GM18867 (cell line): ENCODE data around the gene IRF7.
"Not testable (repeated sequence)": the region's sequence is repeated elsewhere in the genome, so short reads cannot be mapped to it uniquely, and the experiment has no call there.

Experiments used
- ATAC-seq: cut with Tn5 transposase; IDR thresholded peaks from one replicate; pipeline ENCODE4 v1.9.1; 2021; ENCODE audit warnings: mild to moderate bottlenecking, moderate library complexity; ENCODE audit not compliant: unreplicated experiment

The IRF7 gene

GRCh38 chr11:584287-584686 is 31.5 kb downstream of the IRF7 start:
- no peak for ATAC-seq

GRCh38 chr11:581752-582151 is 34.0 kb downstream of the IRF7 start:
- no peak for ATAC-seq

GRCh38 chr11:581342-581741 is 34.4 kb downstream of the IRF7 start:
- no peak for ATAC-seq

GRCh38 chr11:579830-580601 is 35.7 kb downstream of the IRF7 start:
- no peak for ATAC-seq

GRCh38 chr11:578276-579035 is 37.3 kb downstream of the IRF7 start:
- ATAC-seq = no peak

- no peak for ATAC-seq
Observed at GRCh38 chr11:577611-577894, 38.2 kb downstream of the IRF7 start.

GRCh38 chr11:576811-577610 is 38.7 kb downstream of the IRF7 start:
- no peak for ATAC-seq

GRCh38 chr11:575996-576768 is 39.6 kb downstream of the IRF7 start, which contains the start of gene PHRF1:
Gene PHRF1, plus strand, starts transcription at chr11:576470. Its CDS starts 5,043 bp downstream, at chr11:581513.
- peak; percentile 81 for ATAC-seq

GRCh38 chr11:575313-575995 is 40.3 kb downstream of the IRF7 start:
- ATAC-seq = peak; percentile 45

GRCh38 chr11:574632-575312 is 41.0 kb downstream of the IRF7 start:
- no peak for ATAC-seq

GRCh38 chr11:574031-574570 is 41.6 kb downstream of the IRF7 start:
- ATAC-seq = not testable (repeated sequence)

GRCh38 chr11:573146-573759 is 42.5 kb downstream of the IRF7 start:
- ATAC-seq = no peak

GRCh38 chr11:571802-572185 is 44.0 kb downstream of the IRF7 start:
- ATAC-seq = no peak

GRCh38 chr11:569158-569885 is 46.4 kb downstream of the IRF7 start:
- ATAC-seq = no peak

GRCh38 chr11:568306-569157 is 47.2 kb downstream of the IRF7 start:
- ATAC-seq = peak; percentile 84

- no peak for ATAC-seq
Observed at GRCh38 chr11:567629-568292, 48.0 kb downstream of the IRF7 start.
